Measurements from ENCODE around the gene ALKBH2. TPM values are rescaled to one million over a fixed set of nuclear protein-coding genes. Genes with fewer than 3 reads are reported as not detected.

ALKBH2 gene
- 10 to 100 TPM in 3 of 4 donors, 1 to 10 TPM in 1; 8.7 to 22.5 (median 18.2) TPM for total RNA-seq

DNA sequence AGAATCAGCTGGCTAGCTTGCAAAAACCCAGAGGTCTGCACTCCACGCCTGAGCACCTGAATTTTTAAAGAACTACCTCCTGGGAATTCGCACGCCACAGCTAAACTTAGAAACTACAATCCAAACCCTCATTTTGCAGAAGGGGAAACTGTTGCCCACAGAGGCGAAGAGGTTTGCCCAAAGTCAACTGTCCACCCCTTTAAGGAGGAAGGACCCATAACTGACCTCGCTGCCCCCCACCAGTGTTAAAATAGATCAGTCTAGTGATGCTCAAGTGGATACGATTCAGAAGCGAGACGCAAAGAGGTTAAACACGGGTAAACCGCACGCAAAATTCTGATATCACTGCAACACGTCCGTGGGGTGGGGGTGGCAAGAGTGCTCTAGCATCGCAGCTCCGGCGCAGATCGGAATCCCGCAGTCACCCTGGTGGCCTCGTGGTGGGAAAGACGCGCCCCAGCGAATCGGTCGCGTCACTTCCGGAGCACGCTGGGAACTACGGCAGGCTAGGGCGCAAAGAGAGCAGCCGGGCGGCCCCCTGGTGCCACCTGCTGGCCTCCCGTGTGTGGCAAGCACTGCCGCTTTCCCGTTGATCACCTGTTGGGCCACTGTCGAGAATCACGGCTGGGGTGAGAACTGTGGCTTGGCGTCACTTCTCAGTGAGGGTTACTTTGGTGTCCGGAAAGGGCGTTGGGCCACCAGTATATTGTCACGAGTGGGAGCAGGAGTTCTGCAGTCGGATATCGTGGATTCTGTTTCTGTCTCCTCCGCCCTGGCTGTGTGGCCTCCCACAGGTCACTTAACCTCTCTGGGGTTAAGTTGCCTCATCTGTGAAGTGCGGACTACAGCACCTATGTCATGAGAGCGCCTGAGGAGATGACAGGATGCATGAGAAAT is at the start of gene ALKBH2:
ALKBH2 (minus strand) TSS at position 451 of the 897 bp plus-strand sequence. CDS start 686 bp downstream, outside the sequence.
- H3K4me3 ChIP-seq, result peak within 1 kb of the TSS; percentile 61 to 93 (median 64)
- DNase-seq (peak; percentile 89 to 92), ATAC-seq (peak; percentile 69 to 72)
- no peaks in the 10 kb centered on the region for H3K27me3 ChIP-seq
- H3K9me3 ChIP-seq, result no peaks in the 10 kb centered on the region
- H3K4me1 ChIP-seq, result peaks cover 22 to 23% of the 10 kb centered on the region in 2 donors
- TF ChIP-seq, protein P1, sequence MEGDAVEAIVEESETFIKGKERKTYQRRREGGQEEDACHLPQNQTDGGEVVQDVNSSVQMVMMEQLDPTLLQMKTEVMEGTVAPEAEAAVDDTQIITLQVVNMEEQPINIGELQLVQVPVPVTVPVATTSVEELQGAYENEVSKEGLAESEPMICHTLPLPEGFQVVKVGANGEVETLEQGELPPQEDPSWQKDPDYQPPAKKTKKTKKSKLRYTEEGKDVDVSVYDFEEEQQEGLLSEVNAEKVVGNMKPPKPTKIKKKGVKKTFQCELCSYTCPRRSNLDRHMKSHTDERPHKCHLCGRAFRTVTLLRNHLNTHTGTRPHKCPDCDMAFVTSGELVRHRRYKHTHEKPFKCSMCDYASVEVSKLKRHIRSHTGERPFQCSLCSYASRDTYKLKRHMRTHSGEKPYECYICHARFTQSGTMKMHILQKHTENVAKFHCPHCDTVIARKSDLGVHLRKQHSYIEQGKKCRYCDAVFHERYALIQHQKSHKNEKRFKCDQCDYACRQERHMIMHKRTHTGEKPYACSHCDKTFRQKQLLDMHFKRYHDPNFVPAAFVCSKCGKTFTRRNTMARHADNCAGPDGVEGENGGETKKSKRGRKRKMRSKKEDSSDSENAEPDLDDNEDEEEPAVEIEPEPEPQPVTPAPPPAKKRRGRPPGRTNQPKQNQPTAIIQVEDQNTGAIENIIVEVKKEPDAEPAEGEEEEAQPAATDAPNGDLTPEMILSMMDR (IDR thresholded peaks at IDR 0.05 in 4 of 5, conservative IDR thresholded peaks at IDR 0.05 in 1 of 5), result peak; percentile 93 to 99 (median 97)
- TF ChIP-seq POLR2A (IDR thresholded peaks at IDR 0.05), result peak; percentile 52 to 77
- intact Hi-C loops (cut with DNase I; ENCODE audit: low total_unique reads) (loop anchor here (1.0 to 5.0 kb wide), 3 partner anchors 41 to 530 kb away; partner anchors contain the start of gene USP30), in situ Hi-C loops (cut with MboI; ENCODE audit: low sequenced_read_pairs in 4 of 4) (loop anchor here (10.0 to 25.0 kb wide), 4 partner anchors 431 to 531 kb away; partner anchors contain the start of genes ISCU (in 4 of the 4), SART3 (in 4 of the 4) and SELPLG (in 2 of the 4))
- peak within 1 kb of the TSS; percentile 79 to 88 (median 81) for H3K27ac ChIP-seq
- H3K36me3 ChIP-seq, result peaks cover 0 to 29% of the 10 kb centered on the region in 2 donors

DNA sequence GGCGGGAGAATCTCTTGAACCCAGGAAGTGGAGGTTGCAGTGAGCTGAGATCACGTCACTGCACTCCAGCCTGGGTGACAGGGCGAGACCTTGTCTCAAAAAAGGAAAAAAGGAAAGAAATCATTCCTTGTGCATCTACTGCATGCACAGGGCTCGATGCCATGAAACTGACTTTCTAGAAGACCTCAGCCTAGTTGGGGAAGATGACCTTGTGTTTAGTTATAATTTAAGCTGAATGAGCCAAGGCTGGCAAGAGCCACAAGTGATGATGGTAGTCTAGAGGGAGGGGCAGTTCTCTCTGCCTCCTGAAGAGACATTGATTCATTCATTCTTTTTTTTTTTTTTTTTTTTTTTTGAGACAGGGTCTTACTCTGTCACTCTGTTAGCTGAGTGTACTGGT is 47.3 kb upstream of the ALKBH2 start:
- Histone ChIP-seq H3K27me3 (no peaks in the 10 kb centered on the region), H3K4me1 (peaks cover 94 to 98% of the 10 kb centered on the region in 2 donors), H3K4me3 (no peak overlapping the region), H3K36me3 (peaks cover 0 to 50% of the 10 kb centered on the region in 2 donors), H3K27ac (peak overlapping the region; percentile 93 to 99 (median 97)), H3K9me3 (no peaks in the 10 kb centered on the region)
- TF ChIP-seq POLR2A (IDR thresholded peaks at IDR 0.05), result no peak
- TF ChIP-seq, protein P1 (IDR thresholded peaks at IDR 0.05 in 4 of 5, conservative IDR thresholded peaks at IDR 0.05 in 1 of 5), result no peak
- peak in 1 of 2 donors; percentile 9 for DNase-seq
- intact Hi-C loops (cut with DNase I; ENCODE audit: low total_unique reads), result no loop called here
- in situ Hi-C loops (cut with MboI; ENCODE audit: low sequenced_read_pairs in 4 of 4), result no loop called here
- ATAC-seq, result no peak

DNA sequence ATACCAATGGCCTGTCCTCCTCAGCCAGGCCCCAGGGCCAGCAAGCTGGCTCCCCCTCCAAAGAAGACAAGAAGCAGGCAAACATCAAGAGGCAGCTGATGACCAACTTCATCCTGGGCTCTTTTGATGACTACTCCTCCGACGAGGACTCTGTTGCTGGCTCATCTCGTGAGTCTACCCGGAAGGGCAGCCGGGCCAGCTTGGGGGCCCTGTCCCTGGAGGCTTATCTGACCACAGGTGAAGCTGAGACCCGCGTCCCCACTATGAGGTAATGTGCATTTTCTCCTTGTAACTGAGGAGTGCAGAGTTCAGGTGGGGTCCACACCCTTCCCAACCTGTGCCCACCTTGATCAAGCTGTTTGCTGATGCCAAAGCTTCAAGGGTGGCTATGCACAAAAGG is 46.5 kb upstream of the ALKBH2 start:
- no peak for DNase-seq
- in situ Hi-C loops (cut with MboI; ENCODE audit: low sequenced_read_pairs in 4 of 4), result no loop called here
- peak overlapping the region; percentile 93 to 99 (median 97) for H3K27ac ChIP-seq

DNA sequence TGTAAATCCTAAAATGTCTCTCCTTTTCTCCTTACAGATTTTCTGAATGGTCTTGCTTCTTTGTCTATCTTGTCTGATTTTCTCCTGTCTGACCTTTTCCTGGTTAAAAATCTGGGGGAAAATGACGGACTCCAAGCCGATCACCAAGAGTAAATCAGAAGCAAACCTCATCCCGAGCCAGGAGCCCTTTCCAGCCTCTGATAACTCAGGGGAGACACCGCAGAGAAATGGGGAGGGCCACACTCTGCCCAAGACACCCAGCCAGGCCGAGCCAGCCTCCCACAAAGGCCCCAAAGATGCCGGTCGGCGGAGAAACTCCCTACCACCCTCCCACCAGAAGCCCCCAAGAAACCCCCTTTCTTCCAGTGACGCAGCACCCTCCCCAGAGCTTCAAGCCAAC is 46.1 kb upstream of the ALKBH2 start:
- intact Hi-C loops (cut with DNase I; ENCODE audit: low total_unique reads), result no loop called here
- TF ChIP-seq, protein P1 (IDR thresholded peaks at IDR 0.05 in 4 of 5, conservative IDR thresholded peaks at IDR 0.05 in 1 of 5), result no peak
- TF ChIP-seq POLR2A (IDR thresholded peaks at IDR 0.05), result no peak
- DNase-seq (no peak), ATAC-seq (no peak)
- H3K27me3 ChIP-seq, result no peaks in the 10 kb centered on the region
- H3K4me1 ChIP-seq, result peaks cover 91 to 98% of the 10 kb centered on the region in 2 donors
- no peak overlapping the region for H3K4me3 ChIP-seq
- in situ Hi-C loops (cut with MboI; ENCODE audit: low sequenced_read_pairs in 4 of 4), result no loop called here
- peaks cover 0 to 50% of the 10 kb centered on the region in 2 donors for H3K36me3 ChIP-seq
- peak overlapping the region; percentile 93 to 99 (median 97) for H3K27ac ChIP-seq
- no peaks in the 10 kb centered on the region for H3K9me3 ChIP-seq

More for the DNA sequence above, 46.5 kb upstream of the ALKBH2 start:
- Histone ChIP-seq H3K4me1 (peaks cover 88 to 98% of the 10 kb centered on the region in 2 donors), H3K36me3 (peaks cover 0 to 50% of the 10 kb centered on the region in 2 donors), H3K9me3 (no peaks in the 10 kb centered on the region), H3K4me3 (no peak overlapping the region), H3K27me3 (no peaks in the 10 kb centered on the region)
- intact Hi-C loops (cut with DNase I; ENCODE audit: low total_unique reads), result no loop called here
- no peak for ATAC-seq
- TF ChIP-seq, protein P1 (IDR thresholded peaks at IDR 0.05 in 4 of 5, conservative IDR thresholded peaks at IDR 0.05 in 1 of 5), result no peak
- no peak for TF ChIP-seq POLR2A (IDR thresholded peaks at IDR 0.05)

Data from gastrocnemius medialis (tissue), 4 donors.